Heart left ventricle (tissue), 13 donors: Measurements from ENCODE around the gene DTX1.

Experiments
- CTCF ChIP-seq, 12 donors: fragments of 200-600 bp; sonication (generic) in 4 of 12; IDR thresholded peaks; one replicate each; pipeline versions ENCODE4 v1.5.0 to v1.8.0; 2018 to 2022; ENCODE audit warnings: antibody characterized with exemption in 12 of 12, mild to moderate bottlenecking in 5 of 12
- POLR2A ChIP-seq, 2 donors: fragments of 450-650 bp; IDR thresholded peaks; one replicate each; pipeline ENCODE4 v1.6.1; 2017; ENCODE audit warnings: antibody characterized with exemption in 2 of 2, mild to moderate bottlenecking in 2 of 2, moderate library complexity in 2 of 2
- donor health status: ischemic (EF 13 %, LVEDD 7.1; RV severe dilation, severe dysfunction).
- donor health status: DM: no; HTN: yes; CAD: no.
- donor health status: DM: no; HTN: no; CAD: no.
- donor health status: ischemic (EF 25% LVEDD 6.9; RV normal size, moderate dysfunction).
- donor health status: ischemic (EF 25% LVEDD 5.7; RV mildly dilated, moderate dysfunction).
- donor health status: ischemic (EF 35%, LVEDD 5.7; RV mildly dilated, moderate dysfunction).
- donor health status: nonischemic (EF 11% LVEDD 7.7; RV severe dilation, severe dysfunction).
- donor health status: DM: yes; HTN: yes; CAD: no.
- donor health status: PGD.
- donor health status: ischemic (EF 29% LVEDD 5.4; RV normal size, mild dysfunction).
- donor health status: nonischemic (EF 23%, LVEDD 6.1; RV moderate dilation, normal function).

DNA sequence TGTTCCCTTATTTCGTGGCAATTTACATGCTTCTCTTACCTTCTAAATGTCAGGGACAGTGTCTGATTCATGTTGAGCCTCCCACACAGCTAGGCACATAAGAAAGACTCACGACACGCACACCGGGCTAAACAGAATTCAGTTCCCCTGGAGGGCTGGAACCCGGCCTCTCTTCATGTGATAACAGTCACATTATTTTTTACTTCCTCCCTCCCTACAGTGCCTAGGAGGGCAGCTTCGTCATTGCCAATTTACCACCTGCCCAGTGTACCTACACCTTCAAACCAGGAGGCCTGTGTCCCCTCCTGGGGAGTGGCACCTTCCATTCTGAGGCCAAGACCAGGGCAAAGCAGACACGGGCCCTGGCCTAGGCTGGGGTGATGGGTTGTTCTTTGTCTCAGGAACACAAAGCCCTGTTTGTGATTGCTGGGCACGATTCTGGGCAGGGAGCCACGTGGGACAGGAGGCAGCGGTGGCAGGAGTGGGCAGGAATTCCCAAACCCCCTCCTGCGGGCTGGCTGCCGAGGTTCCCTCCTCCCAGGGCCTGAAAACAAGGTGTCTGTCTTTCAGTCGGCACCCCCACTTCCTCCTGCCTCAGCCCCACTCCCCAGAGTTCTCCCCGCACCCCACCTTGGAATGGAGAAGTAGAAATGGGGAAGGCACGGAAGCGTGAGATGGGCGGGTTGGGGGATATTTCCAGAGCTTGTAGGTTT, 85.8 kb downstream of the DTX1 start:
- TF ChIP-seq CTCF (IDR thresholded peaks at IDR 0.05), result no peak
- no peak for TF ChIP-seq POLR2A (IDR thresholded peaks at IDR 0.05)
